Left renal pelvis (tissue), 4 donors: Measurements from ENCODE around the gene CCDC33. TPM values are rescaled to one million over a fixed set of nuclear protein-coding genes. Genes with fewer than 3 reads are reported as not detected.

ENCODE experiments used
- DNase-seq, 4 donors: peaks; one replicate each; pipeline ENCODE4 v3.0.0-alpha.2; 2013; ENCODE audit warnings: low read depth in 4 of 4, low spot score in 3 of 4
- polyA plus RNA-seq, 4 donors: library from polyadenylated mRNA; unstranded; fragments of 120-200 nt; gene quantifications; one replicate each; pipeline ENCODE4 v1.2.1, GENCODE V29; 2013; ENCODE audit not compliant: insufficient read length in 4 of 4

The CCDC33 gene
- polyA plus RNA-seq, 4 donors, result 2.8 to 9.2 (median 3.9) TPM

DNA sequence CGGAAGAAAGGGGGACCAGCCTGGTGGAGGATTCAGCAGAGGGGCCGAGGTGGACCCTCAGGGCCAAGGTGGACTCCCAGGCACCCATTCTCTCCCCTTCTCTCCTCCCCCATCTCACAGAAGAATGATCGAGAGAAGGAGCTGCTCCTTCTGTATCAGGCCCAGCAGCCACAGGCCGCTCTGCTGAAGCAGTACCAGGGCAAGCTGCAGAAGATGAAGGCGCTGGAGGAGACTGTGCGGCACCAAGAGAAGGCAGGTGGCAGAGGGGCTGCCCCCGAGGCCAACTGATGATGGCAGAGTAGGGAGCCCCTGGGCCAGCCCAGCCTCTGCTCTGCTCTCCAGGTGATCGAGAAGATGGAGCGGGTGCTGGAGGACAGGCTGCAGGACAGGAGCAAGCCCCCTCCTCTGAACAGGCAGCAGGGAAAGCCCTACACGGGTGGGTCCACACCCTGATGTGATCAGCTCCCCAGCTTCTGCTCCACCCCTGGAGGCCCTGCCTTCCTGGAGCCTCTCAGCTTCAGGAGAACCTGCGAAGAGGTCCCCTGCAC lies 94.8 kb downstream of the CCDC33 start:
- DNase-seq, result no peak

DNA sequence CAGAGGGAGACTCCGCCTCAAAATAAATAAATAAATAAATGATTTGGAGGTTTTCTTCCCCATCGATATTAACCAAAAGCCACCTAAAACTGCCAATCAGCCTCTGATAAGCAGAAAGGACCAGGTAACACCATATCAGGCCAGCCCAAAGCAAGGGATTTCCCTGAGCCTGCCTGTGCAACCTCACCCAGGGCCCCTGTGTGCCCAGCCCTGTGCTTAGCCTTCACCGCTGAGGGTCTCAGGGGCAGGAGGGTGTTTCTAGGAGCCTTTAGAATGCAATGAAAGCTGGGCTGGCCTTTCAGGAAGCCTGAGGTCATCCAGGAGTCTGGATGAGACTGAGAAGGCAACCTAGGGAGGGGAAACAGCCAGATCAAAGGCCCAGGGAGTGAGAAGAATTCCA lies 95.9 kb downstream of the CCDC33 start:
- no peak for DNase-seq

DNA sequence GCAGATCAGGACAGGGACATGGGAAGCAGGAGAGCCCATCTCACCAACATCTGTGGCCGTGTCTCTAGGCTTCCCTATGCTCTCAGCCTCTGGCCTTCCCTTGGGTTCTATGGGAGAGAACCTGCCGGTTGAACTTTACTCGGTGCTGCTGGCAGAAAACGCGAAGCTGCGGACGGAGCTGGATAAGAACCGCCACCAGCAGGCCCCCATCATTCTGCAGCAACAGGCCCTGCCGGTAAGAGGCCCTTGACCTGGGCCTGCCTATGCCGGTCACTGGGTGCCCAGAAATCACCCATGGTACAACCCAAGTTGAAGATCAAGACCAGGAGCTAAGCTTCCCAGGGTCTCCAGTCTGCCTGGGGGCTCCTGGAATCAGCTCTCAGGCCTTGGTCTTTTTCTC lies 96.5 kb downstream of the CCDC33 start:
- DNase-seq, result no peak

DNA sequence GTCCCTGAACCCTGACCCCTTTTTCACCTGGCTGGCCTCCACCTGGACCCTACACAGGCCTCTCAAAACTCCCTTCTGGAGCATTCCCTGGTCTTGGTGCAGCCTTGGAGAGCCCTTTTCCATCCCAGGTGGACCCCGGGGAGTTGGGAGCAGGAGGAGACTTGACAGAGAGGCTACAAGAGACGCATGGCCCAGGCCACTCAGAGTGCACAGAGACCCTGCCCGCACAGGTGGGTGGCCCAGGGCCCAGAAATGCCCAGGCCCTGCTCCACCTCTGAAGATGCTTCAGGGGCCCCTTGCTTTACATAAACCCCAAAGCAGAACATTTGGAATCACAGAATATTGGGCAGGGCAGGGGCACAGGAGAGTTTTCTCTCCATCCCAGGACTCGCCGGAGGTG lies 97.0 kb downstream of the CCDC33 start:
- no peak for DNase-seq

DNA sequence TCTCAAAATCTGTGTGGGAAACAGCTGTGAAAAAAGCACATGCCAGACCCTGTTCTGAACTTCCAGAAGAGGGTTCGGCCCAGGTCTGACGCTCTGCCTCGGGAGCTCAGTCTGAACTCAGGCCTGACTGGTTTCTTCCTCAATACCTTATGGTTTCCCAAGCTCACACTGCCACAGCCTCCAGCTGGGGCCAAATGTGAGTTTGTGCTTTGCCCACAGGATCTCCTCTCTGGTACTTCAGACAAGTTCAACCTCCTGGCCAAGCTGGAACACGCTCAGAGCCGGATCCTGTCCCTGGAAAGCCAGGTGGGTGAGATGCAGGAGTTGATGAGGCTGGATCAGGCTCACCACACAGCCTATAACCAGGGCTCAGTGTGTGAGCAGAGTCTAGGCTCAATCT lies 97.5 kb downstream of the CCDC33 start:
- DNase-seq, result no peak

DNA sequence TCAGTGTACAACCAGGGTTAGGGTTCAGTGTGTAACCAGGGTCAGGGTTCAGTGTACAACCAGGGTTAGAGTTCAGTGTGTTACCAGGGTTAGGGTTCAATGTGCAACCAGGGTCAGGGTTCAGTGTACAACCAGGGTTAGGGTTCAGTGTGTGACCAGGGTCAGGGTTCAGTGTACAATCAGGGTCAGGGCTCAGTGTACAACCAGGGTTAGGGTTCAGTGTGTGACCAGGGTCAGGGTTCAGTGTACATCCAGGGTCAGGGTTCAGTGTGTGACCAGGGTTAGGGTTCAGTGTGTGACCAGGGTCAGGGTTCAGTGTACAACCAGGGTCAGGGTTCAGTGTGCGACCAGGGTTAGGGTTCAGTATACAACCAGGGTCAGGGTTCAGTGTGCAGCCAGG lies 98.0 kb downstream of the CCDC33 start:
- no peak for DNase-seq

DNA sequence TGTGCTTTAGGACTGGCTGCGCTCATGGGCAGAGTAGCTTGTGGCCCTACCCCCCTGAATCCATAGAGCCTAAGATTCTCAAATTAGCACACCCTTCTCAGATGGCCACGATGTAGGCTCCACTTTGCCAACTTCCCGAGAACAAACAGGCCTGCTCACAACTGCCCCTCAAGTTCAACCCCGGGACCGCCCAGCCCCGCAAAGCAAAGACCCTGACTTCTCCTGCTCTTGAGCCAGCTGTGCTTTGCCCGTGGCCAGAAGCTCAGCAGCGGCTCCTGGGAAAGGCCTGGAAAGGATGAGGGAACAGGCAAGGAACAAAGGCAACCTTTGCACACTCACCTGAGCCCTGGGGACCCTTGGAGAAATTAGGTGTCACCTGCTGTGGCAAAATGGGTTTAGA lies 99.3 kb downstream of the CCDC33 start:
- no peak for DNase-seq

DNA sequence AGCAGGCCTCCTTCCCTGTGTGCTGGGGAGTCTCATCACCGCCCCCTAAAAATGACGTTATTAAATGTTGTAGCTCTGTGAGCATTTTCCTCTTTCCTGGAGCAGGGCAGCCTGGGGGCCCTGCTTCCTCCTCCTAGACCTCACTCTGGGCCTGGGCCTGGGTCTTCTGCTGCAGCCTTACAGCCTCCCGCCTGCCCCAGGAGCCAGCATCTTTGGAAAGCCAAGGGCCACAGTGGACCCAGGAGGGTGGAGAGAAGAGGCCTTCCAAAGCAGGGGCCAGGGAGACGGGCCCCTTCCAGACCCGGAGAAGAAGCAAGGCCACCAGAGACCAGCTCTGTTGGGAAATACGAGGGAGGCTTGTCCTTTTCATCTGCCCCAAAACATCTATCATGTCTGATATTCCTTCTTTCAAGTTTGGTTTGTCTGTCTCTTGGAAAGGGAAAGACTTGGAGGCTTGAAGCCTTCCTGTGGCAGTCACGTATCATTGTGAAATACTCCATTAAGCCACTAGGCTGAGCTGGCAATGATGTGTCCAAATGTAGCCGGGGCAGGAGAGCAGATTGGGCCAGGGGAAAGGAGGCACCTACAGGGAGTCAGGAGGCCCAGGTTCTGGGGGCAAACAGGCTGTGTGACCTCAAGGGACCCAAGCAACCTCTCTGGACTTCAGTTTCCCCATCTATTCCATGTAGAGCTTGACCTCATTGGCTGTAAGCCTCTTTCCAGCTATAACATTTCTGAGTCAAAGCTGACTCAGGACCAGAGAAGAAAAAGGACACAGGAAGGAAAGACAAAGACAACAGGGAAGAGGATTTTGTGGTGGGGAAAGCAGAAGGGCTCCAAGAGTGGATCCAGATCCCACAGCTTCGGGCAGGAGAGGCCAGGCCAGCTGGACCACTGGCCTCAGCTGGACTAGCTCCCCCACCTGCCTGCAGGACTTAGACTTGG lies 100.2 kb downstream of the CCDC33 start:
- no peak for DNase-seq

DNA sequence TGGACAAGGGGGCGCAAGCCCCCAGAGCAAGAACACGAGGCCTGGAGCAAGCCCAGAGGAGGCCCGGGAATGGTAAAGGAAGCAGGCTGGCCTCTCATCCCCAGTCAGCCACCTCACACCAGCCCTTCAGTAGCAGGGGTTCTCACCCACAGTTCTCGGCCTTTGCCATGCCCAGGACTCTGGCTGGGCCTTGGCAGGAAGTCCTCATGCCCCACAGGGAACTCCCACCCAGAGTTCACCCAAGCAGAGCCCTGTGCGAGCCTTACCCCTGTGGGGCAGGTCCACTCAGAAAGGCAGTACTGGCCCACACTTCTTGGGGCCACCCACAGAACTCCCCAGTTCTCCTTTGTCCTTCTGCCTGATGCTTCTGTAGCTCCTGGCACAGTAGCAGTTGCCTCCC lies 101.0 kb downstream of the CCDC33 start:
- no peak for DNase-seq

DNA sequence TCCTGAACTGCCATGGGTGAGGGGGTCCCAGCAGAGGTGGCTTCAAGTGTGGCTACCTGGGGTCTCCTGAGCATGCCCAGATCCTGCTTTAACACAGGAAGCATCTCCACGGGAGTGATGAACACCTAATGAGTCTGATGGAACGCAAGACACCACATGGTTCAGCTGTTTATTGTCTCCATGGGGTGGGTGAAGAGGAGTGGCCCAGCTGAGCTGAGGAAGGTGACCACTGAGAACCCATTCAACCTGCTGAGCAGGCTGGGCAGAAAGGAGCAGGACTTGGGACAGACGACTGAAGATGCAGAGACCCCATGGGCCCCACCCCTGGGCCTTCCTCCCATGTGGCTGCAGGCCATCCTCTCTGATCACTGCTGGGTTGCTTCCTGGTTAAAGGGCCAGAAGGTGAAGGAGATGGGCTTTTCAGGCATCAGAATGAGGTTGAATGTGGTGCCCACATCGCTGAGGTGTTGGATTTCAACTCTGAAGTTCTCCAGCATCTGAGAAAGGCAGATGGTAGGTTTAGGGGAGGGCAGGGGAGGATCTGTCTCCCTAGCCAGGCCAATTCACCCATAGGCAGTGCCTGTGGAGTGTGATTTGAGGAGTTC lies 101.6 kb downstream of the CCDC33 start:
- no peak for DNase-seq

DNA sequence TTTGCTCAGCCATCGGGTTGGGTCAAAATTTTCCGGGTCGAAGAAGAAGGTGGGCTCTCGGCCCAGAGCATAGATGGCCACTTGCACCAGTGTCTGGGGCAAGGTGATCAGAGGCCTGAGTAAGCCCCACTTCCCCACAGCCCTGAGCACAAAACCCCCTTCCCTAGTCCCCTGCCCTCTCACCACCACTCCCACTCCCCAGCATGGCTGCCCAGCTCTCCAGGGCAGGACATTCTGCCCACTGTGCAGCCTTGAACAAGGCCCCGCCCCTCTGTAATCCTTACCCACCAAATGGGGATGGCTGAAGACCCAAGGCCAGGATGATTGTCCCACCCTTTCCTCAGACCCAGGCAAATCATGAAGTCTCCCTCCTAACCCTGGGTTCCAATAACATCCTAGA lies 102.5 kb downstream of the CCDC33 start:
- no peak for DNase-seq

DNA sequence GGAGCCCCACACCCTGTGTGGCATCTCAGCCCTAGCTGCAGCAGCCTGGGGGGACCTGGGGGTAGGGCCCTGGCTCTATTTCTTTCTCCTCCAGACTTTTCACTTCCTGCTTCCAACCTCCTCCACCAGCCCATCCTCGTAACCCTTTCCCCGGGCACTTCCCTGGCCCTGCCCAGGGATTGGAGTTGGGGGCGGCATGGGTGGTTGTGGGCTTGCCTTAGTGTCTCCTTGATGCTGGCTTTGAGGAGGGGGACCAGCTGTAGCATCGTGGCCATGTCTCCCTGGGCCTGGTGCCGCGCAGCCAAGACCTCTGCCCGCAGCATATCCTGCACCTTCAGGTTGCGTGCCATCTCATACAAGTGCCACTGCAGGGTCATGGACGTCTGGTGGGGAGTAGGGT lies 103.2 kb downstream of the CCDC33 start:
- no peak for DNase-seq

DNA sequence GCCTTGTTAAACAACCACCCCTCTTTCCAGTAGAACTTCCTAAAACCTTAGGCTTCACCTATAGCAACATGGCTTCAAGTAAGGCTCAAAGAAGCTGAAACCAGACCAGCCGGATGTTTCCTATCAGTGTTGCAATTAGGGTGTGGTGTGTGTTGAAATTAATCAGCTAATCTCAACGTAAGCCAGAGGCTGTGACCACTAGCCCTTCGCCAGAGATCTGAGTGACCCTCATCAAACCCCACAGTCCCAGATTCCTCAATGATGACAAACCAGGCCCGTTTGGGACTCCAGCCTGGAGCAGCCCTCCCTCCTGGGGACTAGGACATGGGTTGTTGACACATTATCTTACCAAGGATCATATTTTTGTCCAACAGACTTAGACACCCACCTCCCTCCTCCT lies 104.0 kb downstream of the CCDC33 start:
- no peak for DNase-seq

DNA sequence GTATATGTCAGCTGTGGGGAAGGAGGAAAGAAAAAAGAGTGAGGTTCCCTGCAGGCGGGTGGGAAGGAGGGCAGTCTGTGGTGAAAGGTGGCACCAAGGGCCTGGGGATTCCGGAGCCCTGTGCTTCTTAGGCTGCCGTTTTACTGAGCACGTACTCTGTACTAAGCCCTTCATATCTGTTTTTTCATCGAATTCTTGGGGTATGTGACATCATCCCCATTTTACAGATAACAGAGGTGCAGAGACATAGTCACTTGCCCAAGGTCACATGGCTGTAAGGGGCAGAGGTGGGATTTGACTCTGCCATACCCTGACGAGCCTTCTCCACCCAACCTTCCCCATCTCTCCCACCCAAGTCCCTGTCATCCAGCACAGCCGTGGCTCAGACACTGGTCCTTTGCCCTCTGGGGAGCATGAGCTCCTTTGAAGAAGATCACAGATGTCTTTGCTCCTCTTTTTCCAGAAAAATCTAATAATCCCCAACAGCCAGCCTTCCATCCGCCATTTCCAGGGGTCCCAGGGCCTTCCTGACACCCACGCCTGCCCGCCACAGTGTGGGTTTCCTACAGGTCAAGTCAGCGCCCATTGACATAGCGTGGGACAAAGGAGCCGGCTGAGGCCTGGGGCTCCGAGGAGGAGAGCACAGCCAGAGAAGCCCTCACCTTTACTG lies 107.1 kb downstream of the CCDC33 start:
- no peak for DNase-seq

DNA sequence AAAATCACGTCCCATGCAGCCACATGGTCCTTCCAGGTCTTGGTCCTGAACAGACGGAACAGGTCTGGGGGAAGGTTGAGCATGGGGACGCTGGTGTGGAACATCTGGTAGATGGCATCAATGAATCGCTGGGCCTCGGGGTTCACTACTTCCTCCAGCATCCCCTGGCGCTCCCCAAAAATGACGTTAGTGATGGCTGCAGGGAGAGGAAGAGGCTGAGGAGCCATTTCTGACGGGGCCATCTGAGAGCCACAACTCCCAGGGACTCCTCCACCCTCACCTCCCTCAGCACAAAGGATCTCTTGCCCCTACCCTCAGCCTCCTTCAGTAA lies 107.6 kb downstream of the CCDC33 start:
- no peak for DNase-seq

DNA sequence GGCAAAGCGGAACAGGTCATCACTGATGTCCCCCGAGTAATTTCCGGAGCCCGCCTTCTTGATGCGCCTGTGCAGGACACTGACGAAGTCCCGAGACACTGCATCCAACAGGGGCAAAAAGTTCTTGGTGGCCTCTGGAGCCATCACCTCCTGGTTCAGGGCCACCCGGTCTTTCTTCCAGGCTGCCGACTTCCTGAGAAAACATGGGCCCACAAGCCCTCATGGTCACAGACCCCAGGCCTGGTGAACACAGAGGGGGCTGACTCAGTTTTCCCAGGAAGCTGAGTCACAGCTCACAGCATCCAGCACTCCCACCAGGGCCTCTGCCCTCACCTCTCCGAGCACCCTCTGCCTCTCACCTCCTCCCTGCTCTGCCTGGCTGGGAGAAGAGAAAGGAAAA lies 108.9 kb downstream of the CCDC33 start:
- no peak for DNase-seq

DNA sequence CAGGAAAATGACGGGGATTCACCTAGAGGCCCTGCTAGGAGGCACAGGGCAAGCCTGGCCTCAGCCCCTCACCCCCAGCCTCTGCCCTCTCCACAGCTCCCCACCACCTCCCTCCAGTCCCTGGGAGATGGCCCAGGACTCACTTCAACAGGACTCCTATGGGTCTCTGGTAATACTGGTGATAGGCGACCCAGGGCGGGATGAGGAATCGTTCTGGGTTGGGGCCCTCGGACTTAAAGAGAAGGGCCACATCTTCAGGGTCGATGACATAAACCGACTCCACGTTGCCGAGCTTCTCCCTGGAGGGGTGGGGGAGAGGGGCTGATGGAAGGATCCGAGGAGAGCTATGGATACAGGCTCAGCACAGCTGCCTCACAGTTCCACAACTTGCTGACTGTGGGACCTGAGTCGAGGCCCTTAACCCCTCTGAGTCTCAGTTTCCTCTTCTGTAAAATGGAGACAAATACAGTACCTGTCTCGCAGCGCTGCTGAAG lies 111.7 kb downstream of the CCDC33 start:
- DNase-seq, result no peak

DNA sequence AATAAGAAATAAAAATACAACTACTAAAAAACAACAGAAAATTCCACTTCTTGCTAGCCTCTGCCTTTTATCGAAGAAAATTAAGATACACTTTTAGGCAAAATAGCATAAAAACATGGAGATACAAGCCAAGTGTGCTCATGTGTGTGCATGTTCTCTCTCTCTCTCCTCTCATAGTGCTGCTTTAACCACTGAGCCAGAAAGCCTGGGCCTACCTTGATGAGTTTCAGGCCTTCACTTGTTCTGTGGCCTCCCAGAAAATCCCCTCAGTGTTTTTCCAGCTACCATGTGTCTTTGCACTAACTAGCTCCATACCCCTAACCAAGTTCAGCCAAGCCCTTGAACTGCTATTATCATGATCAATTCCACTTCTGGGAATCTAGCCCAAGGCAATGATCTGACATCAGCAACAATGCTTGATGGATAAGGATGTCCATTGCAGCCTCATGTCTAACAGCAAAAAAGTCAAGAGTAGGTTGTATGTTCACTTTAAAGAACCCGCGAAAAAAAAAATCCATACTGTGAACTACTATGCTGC lies 113.2 kb downstream of the CCDC33 start:
- DNase-seq, result no peak

DNA sequence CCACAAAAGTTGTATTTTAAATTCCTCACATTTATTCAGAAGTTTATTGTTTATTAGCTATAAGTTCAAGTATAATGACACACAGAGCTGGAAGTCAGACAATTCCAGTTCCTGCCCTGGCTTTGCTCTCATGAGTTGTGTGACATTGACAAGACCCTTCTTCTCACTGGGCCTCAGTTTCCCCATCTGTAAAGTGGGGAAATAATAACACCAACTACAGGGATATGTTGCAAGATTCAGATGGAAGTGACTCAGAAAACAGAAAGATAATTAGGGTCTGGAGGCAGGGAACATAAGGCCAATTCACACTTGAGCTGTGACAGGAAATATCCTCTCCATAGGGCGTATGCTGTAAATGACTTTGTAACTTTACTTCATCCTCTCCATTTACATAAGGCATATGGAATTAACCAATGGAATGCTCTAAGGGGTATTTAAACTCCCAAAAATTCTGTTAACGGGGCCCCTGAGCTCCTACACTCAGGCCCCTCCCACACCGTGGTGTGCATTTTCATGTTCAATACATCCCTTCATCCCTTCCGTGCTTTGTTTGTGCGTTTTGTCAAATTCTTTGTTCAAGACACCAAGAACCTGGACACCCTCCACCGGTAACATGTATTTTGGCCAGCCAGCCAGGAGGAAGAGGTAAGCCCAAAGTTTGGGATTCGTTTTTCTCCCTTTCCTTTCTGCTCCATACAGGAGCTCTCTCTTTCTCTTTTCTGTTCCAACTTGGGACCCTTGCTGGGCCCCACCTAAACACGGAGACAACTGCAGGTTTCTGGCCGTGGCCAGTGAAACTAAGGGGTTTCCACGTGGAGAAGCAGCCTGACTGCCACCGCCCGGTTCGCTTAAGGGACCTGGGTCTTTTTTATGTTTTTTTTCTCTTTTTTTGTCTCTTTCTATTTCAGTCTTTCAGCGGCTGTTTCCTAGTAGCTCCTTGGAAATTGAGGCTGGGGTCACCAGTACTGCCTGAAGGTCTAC lies 114.5 kb downstream of the CCDC33 start:
- DNase-seq, result no peak

DNA sequence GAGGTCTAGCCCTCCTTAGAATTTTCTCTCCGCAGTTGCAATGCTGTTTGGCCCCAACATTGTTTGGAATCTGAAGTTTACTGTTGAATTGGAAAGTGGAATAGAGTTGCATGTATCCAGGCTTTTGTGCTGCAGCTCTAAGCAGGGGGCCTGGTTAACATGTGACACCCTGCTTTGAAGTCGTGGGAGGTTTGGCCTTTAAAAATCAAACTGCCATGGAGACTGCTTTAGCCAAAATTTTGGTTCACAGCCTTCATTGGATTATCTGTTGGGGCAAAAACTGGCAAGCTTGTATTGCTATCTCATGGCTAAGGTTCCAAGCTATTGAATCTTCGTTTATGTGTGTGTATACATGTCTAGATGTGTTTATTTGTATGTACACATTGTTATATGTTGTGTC lies 115.5 kb downstream of the CCDC33 start:
- no peak for DNase-seq
